Measurements from ENCODE around the gene RNF43.

GRCh38 chr17:58414596-58414997, 2.7 kb downstream of the RNF43 start:
- TF ChIP-seq EZH2phosphoT487 (IDR thresholded peaks at IDR 0.05; ENCODE audit: insufficient read depth, low read depth), result no peak
- TF ChIP-seq EZH2 (IDR thresholded peaks at IDR 0.05; ENCODE audit: insufficient read depth, poor library complexity, severe bottlenecking), result no peak

Measured in GM23248 (cell line).